ENCODE measurements around the gene SPAG16. TPM values are rescaled to one million over a fixed set of nuclear protein-coding genes. Genes with fewer than 3 reads are reported as not detected.
"Not testable (repeated sequence)": the region's sequence is repeated elsewhere in the genome, so short reads cannot be mapped to it uniquely, and the experiment has no call there.

The SPAG16 gene
- total RNA-seq, 4 donors from 2014 or later: 25.6 to 37.5 (median 26.3) TPM

- DNase-seq (ENCODE audit: low spot score in 2 of 2): no peak
- H3K4me3 ChIP-seq (ENCODE audit: low read depth, poor library complexity, severe bottlenecking): no peak overlapping the region
- WGBS, 2 donors: 85 to 94% methylated on average over 1 of the region's 1 CpG
- intact Hi-C loops (cut with DNase I; ENCODE audit: low total_unique reads): no loop called here
- TF ChIP-seq POLR2A (IDR thresholded peaks at IDR 0.05) (no peak), CTCF (IDR thresholded peaks at IDR 0.05) (no peak)
These were observed 10.1 kb upstream of the SPAG16 start for GRCh38 chr2:213274143-213274542.

GRCh38 chr2:213275265-213275664, 9.0 kb upstream of the SPAG16 start:
- H3K4me3 ChIP-seq (ENCODE audit: low read depth, poor library complexity, severe bottlenecking): no peak overlapping the region
- 88 to 93% methylated on average over 1 of the region's 1 CpG for WGBS, 2 donors
- intact Hi-C loops (cut with DNase I; ENCODE audit: low total_unique reads): no loop called here
- no peak for DNase-seq (ENCODE audit: low spot score in 2 of 2)
- TF ChIP-seq POLR2A (IDR thresholded peaks at IDR 0.05) (no peak), CTCF (IDR thresholded peaks at IDR 0.05) (no peak)

- WGBS, 2 donors: 73% methylated on average over 2 of the region's 2 CpGs
- H3K4me3 ChIP-seq (ENCODE audit: low read depth, poor library complexity, severe bottlenecking); intact Hi-C loops (cut with DNase I; ENCODE audit: low total_unique reads); DNase-seq (ENCODE audit: low spot score in 2 of 2): not testable (repeated sequence)
These were observed 7.1 kb upstream of the SPAG16 start for GRCh38 chr2:213277134-213277533.

GRCh38 chr2:213279116-213279620, 5.1 kb upstream of the SPAG16 start:
- TF ChIP-seq CTCF (IDR thresholded peaks at IDR 0.05) (no peak), POLR2A (IDR thresholded peaks at IDR 0.05) (no peak)
- no peak overlapping the region for H3K4me3 ChIP-seq (ENCODE audit: low read depth, poor library complexity, severe bottlenecking)
- 65 to 83% methylated on average over 1 of the region's 1 CpG for WGBS, 2 donors
- no peak for DNase-seq (ENCODE audit: low spot score in 2 of 2)
- intact Hi-C loops (cut with DNase I; ENCODE audit: low total_unique reads): no loop called here

- 34 to 44% methylated on average over 1 of the region's 1 CpG for WGBS, 2 donors
- no peak overlapping the region for H3K4me3 ChIP-seq (ENCODE audit: low read depth, poor library complexity, severe bottlenecking)
- intact Hi-C loops (cut with DNase I; ENCODE audit: low total_unique reads): no loop called here
- TF ChIP-seq POLR2A (IDR thresholded peaks at IDR 0.05) (no peak), CTCF (IDR thresholded peaks at IDR 0.05) (no peak)
- no peak for DNase-seq (ENCODE audit: low spot score in 2 of 2)
These were observed 4.3 kb upstream of the SPAG16 start for GRCh38 chr2:213279971-213280370.

- WGBS, 2 donors: 52 to 60% methylated on average over 1 of the region's 1 CpG
- intact Hi-C loops (cut with DNase I; ENCODE audit: low total_unique reads): no loop called here
- no peak overlapping the region for H3K4me3 ChIP-seq (ENCODE audit: low read depth, poor library complexity, severe bottlenecking)
- no peak for DNase-seq (ENCODE audit: low spot score in 2 of 2)
- TF ChIP-seq CTCF (IDR thresholded peaks at IDR 0.05) (no peak), POLR2A (IDR thresholded peaks at IDR 0.05) (no peak)
These were observed 3.1 kb upstream of the SPAG16 start for GRCh38 chr2:213281156-213281555.
